ENCODE data around the gene SYNE1. TPM values are rescaled to one million over a fixed set of nuclear protein-coding genes. Genes with fewer than 3 reads are reported as not detected.

Gene SYNE1
- total and polyA plus RNA-seq, 2 of the 8 experiments (the other 6 are each of a cell fraction or from before 2014, with no cell fraction given), result 2.8 to 5.5 TPM

- TF ChIP-seq, protein P1, sequence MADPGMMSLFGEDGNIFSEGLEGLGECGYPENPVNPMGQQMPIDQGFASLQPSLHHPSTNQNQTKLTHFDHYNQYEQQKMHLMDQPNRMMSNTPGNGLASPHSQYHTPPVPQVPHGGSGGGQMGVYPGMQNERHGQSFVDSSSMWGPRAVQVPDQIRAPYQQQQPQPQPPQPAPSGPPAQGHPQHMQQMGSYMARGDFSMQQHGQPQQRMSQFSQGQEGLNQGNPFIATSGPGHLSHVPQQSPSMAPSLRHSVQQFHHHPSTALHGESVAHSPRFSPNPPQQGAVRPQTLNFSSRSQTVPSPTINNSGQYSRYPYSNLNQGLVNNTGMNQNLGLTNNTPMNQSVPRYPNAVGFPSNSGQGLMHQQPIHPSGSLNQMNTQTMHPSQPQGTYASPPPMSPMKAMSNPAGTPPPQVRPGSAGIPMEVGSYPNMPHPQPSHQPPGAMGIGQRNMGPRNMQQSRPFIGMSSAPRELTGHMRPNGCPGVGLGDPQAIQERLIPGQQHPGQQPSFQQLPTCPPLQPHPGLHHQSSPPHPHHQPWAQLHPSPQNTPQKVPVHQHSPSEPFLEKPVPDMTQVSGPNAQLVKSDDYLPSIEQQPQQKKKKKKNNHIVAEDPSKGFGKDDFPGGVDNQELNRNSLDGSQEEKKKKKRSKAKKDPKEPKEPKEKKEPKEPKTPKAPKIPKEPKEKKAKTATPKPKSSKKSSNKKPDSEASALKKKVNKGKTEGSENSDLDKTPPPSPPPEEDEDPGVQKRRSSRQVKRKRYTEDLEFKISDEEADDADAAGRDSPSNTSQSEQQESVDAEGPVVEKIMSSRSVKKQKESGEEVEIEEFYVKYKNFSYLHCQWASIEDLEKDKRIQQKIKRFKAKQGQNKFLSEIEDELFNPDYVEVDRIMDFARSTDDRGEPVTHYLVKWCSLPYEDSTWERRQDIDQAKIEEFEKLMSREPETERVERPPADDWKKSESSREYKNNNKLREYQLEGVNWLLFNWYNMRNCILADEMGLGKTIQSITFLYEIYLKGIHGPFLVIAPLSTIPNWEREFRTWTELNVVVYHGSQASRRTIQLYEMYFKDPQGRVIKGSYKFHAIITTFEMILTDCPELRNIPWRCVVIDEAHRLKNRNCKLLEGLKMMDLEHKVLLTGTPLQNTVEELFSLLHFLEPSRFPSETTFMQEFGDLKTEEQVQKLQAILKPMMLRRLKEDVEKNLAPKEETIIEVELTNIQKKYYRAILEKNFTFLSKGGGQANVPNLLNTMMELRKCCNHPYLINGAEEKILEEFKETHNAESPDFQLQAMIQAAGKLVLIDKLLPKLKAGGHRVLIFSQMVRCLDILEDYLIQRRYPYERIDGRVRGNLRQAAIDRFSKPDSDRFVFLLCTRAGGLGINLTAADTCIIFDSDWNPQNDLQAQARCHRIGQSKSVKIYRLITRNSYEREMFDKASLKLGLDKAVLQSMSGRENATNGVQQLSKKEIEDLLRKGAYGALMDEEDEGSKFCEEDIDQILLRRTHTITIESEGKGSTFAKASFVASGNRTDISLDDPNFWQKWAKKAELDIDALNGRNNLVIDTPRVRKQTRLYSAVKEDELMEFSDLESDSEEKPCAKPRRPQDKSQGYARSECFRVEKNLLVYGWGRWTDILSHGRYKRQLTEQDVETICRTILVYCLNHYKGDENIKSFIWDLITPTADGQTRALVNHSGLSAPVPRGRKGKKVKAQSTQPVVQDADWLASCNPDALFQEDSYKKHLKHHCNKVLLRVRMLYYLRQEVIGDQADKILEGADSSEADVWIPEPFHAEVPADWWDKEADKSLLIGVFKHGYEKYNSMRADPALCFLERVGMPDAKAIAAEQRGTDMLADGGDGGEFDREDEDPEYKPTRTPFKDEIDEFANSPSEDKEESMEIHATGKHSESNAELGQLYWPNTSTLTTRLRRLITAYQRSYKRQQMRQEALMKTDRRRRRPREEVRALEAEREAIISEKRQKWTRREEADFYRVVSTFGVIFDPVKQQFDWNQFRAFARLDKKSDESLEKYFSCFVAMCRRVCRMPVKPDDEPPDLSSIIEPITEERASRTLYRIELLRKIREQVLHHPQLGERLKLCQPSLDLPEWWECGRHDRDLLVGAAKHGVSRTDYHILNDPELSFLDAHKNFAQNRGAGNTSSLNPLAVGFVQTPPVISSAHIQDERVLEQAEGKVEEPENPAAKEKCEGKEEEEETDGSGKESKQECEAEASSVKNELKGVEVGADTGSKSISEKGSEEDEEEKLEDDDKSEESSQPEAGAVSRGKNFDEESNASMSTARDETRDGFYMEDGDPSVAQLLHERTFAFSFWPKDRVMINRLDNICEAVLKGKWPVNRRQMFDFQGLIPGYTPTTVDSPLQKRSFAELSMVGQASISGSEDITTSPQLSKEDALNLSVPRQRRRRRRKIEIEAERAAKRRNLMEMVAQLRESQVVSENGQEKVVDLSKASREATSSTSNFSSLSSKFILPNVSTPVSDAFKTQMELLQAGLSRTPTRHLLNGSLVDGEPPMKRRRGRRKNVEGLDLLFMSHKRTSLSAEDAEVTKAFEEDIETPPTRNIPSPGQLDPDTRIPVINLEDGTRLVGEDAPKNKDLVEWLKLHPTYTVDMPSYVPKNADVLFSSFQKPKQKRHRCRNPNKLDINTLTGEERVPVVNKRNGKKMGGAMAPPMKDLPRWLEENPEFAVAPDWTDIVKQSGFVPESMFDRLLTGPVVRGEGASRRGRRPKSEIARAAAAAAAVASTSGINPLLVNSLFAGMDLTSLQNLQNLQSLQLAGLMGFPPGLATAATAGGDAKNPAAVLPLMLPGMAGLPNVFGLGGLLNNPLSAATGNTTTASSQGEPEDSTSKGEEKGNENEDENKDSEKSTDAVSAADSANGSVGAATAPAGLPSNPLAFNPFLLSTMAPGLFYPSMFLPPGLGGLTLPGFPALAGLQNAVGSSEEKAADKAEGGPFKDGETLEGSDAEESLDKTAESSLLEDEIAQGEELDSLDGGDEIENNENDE (IDR thresholded peaks at IDR 0.05; ENCODE audit: insufficient replicate concordance, low read length), result no peak
Measured at GRCh38 chr6:152380993-152381898, 255.9 kb downstream of the SYNE1 start (continued).

All from H1 (cell line).